Thymus (tissue), 11 donors: ENCODE results near the gene HACD3. TPM values are rescaled to one million over a fixed set of nuclear protein-coding genes. Genes with fewer than 3 reads are reported as not detected.

Experiments
- DNase-seq, 9 donors: peaks; one replicate each; pipeline ENCODE4 v3.0.0-alpha.2; 2013; ENCODE audit warnings: low spot score in 9 of 9, low read depth in 6 of 9, missing footprints in 1 of 9
- H3K27ac ChIP-seq, 2 donors: one replicate each; pipeline ENCODE4 v1.5.1; 2013; ENCODE audit warnings: control low read depth in 1 of 2, low read depth in 1 of 2, low read length in 1 of 2, mild to moderate bottlenecking in 1 of 2, moderate library complexity in 1 of 2
- H3K27me3 ChIP-seq, 2 donors: one replicate each; pipeline ENCODE4 v1.5.1; 2013; ENCODE audit warnings: low read length in 1 of 2; ENCODE audit not compliant: control insufficient read depth in 2 of 2, insufficient read depth in 1 of 2
- H3K36me3 ChIP-seq, 2 donors: one replicate each; pipeline ENCODE4 v1.5.1; 2013; ENCODE audit warnings: low read length in 1 of 2, mild to moderate bottlenecking in 1 of 2, moderate library complexity in 1 of 2; ENCODE audit not compliant: control insufficient read depth in 2 of 2, insufficient read depth in 2 of 2
- H3K4me1 ChIP-seq, 2 donors: one replicate each; pipeline ENCODE4 v1.5.1; 2013; ENCODE audit warnings: low read length in 2 of 2; ENCODE audit not compliant: control insufficient read depth in 2 of 2, insufficient read depth in 2 of 2
- H3K4me3 ChIP-seq, 2 donors: one replicate each; pipeline ENCODE4 v1.5.1; 2013; ENCODE audit warnings: low read length in 2 of 2, control low read depth in 1 of 2, mild to moderate bottlenecking in 1 of 2
- H3K9me3 ChIP-seq, 2 donors: one replicate each; pipeline ENCODE4 v1.5.1; 2013; ENCODE audit warnings: low read length in 1 of 2, mild to moderate bottlenecking in 1 of 2; ENCODE audit not compliant: control insufficient read depth in 2 of 2, insufficient read depth in 1 of 2
- WGBS: extraction: QIAGEN DNeasy Blood & Tissue Kit; methylation state at CpG from one replicate; pipeline ENCODE4 v1.1.7; 2013; 5-methylcytosine and 5-hydroxymethylcytosine counted together
- polyA plus RNA-seq: library from polyadenylated mRNA; stranded (reverse); fragments of 200-250 nt; gene quantifications from one replicate; pipeline ENCODE4 v1.2.3, GENCODE V29; 2013
- total RNA-seq: library from RNA; stranded (reverse); fragments of 120-200 nt; gene quantifications from one replicate; pipeline ENCODE4 v1.2.4, GENCODE V29; 2013
- donor health status: healthy.

HACD3 gene
- total and polyA plus RNA-seq, 2 donors = 20.2 to 47.7 TPM

GRCh38 chr15:65556622-65557021, 26.4 kb downstream of the HACD3 start:
- Histone ChIP-seq H3K9me3 (no peaks in the 10 kb centered on the region), H3K4me1 (no peaks in the 10 kb centered on the region), H3K27me3 (no peaks in the 10 kb centered on the region), H3K36me3 (peaks cover 18 to 67% of the 10 kb centered on the region in 2 donors), H3K4me3 (no peak overlapping the region), H3K27ac (no peak overlapping the region)
- 97% methylated on average over 7 of the region's 7 CpGs for WGBS
- no peak for DNase-seq

- 98% methylated on average over 5 of the region's 5 CpGs for WGBS
- no peak for DNase-seq
- Histone ChIP-seq H3K4me1 (no peaks in the 10 kb centered on the region), H3K4me3 (no peak overlapping the region), H3K27me3 (no peaks in the 10 kb centered on the region), H3K9me3 (no peaks in the 10 kb centered on the region), H3K36me3 (peaks cover 22 to 81% of the 10 kb centered on the region in 2 donors), H3K27ac (no peak overlapping the region)
Measured at GRCh38 chr15:65558336-65558735, 28.1 kb downstream of the HACD3 start.

GRCh38 chr15:65558997-65559760, 28.9 kb downstream of the HACD3 start:
- 98% methylated on average over 6 of the region's 6 CpGs for WGBS
- Histone ChIP-seq H3K4me1 (no peaks in the 10 kb centered on the region), H3K27me3 (no peaks in the 10 kb centered on the region), H3K36me3 (peaks cover 29 to 81% of the 10 kb centered on the region in 2 donors), H3K4me3 (no peak overlapping the region), H3K27ac (no peak overlapping the region), H3K9me3 (no peaks in the 10 kb centered on the region)
- DNase-seq = no peak

- Histone ChIP-seq H3K4me3 (no peak overlapping the region), H3K36me3 (peaks cover 35 to 84% of the 10 kb centered on the region in 2 donors), H3K9me3 (no peaks in the 10 kb centered on the region), H3K27me3 (no peaks in the 10 kb centered on the region), H3K4me1 (no peaks in the 10 kb centered on the region), H3K27ac (no peak overlapping the region)
- DNase-seq = no peak
Measured at GRCh38 chr15:65559941-65560340, 29.7 kb downstream of the HACD3 start.

- H3K27me3 ChIP-seq = no peaks in the 10 kb centered on the region
- 97% methylated on average over 6 of the region's 6 CpGs for WGBS
- H3K36me3 ChIP-seq = peaks cover 41 to 79% of the 10 kb centered on the region in 2 donors
Measured at GRCh38 chr15:65561934-65562333, 31.7 kb downstream of the HACD3 start.

GRCh38 chr15:65569728-65570127, 39.5 kb downstream of the HACD3 start:
- peaks cover 33 to 67% of the 10 kb centered on the region in 2 donors for H3K36me3 ChIP-seq
- peaks cover 0 to 1% of the 10 kb centered on the region in 2 donors for H3K9me3 ChIP-seq
- H3K4me1 ChIP-seq = no peaks in the 10 kb centered on the region
- H3K27me3 ChIP-seq = no peaks in the 10 kb centered on the region
- no peak overlapping the region for H3K4me3 ChIP-seq
- no peak for DNase-seq
- WGBS = 95% methylated on average over 3 of the region's 3 CpGs
- no peak overlapping the region for H3K27ac ChIP-seq

More at GRCh38 chr15:65561934-65562333, 31.7 kb downstream of the HACD3 start:
- Histone ChIP-seq H3K4me3 (no peak overlapping the region), H3K27ac (no peak overlapping the region), H3K4me1 (no peaks in the 10 kb centered on the region), H3K9me3 (peaks cover 0 to 1% of the 10 kb centered on the region in 2 donors)
- DNase-seq = no peak

- H3K27ac ChIP-seq = no peak overlapping the region
- WGBS = 97% methylated on average over 2 of the region's 2 CpGs
- no peak overlapping the region for H3K4me3 ChIP-seq
- DNase-seq = no peak
- H3K4me1 ChIP-seq = no peaks in the 10 kb centered on the region
- H3K27me3 ChIP-seq = no peaks in the 10 kb centered on the region
- peaks cover 23 to 63% of the 10 kb centered on the region in 2 donors for H3K36me3 ChIP-seq
- H3K9me3 ChIP-seq = no peaks in the 10 kb centered on the region
Measured at GRCh38 chr15:65571971-65572370, 41.7 kb downstream of the HACD3 start.

- WGBS = 100% methylated on average over 1 of the region's 1 CpG
- Histone ChIP-seq H3K4me1 (no peaks in the 10 kb centered on the region), H3K36me3 (peaks cover 48 to 70% of the 10 kb centered on the region in 2 donors), H3K4me3 (no peak overlapping the region), H3K27ac (no peak overlapping the region), H3K9me3 (no peaks in the 10 kb centered on the region), H3K27me3 (no peaks in the 10 kb centered on the region)
- DNase-seq = no peak
Measured at GRCh38 chr15:65576664-65577063, 46.4 kb downstream of the HACD3 start.

- peaks cover 49 to 71% of the 10 kb centered on the region in 2 donors for H3K36me3 ChIP-seq
- no peaks in the 10 kb centered on the region for H3K9me3 ChIP-seq
- DNase-seq = no peak
- WGBS = 78% methylated on average over 6 of the region's 6 CpGs
- H3K4me3 ChIP-seq = no peak overlapping the region
- H3K27ac ChIP-seq = no peak overlapping the region
- no peaks in the 10 kb centered on the region for H3K27me3 ChIP-seq
- H3K4me1 ChIP-seq = no peaks in the 10 kb centered on the region
Measured at GRCh38 chr15:65577129-65577996, 47.1 kb downstream of the HACD3 start.
